K562 (cell line): Measurements from ENCODE around the gene MEIS1. TPM values are rescaled to one million over a fixed set of nuclear protein-coding genes. Genes with fewer than 3 reads are reported as not detected.
A peak's percentile ranks its signal among the peaks of the same experiment; 100 is the strongest.

Experiments used
- CCNT2 ChIP-seq: IDR thresholded peaks from 2 replicates; pipeline ENCODE4 v1.6.1; 2011; ENCODE audit warnings: borderline replicate concordance, low read depth, mild to moderate bottlenecking, moderate library complexity, mixed read lengths, low read length; ENCODE audit not compliant: insufficient read length; ENCODE audit errors: extremely low read depth
- CREM ChIP-seq: IDR thresholded peaks from 2 replicates; pipeline ENCODE4 v1.6.1; 2014; ENCODE audit warnings: antibody characterized with exemption, low read depth
- DMBX1 ChIP-seq: fragments of 250-450 bp; sonication (Bioruptor Pico); IDR thresholded peaks from 2 replicates; pipeline ENCODE4 v1.8.0; 2022; ENCODE audit warnings: inconsistent platforms, mild to moderate bottlenecking, moderate library complexity, borderline replicate concordance
- E2F8 ChIP-seq: fragments of 450-650 bp; IDR thresholded peaks from 2 replicates; pipeline ENCODE4 v1.7.1; 2018; ENCODE audit warnings: mild to moderate bottlenecking, low read depth; ENCODE audit not compliant: partially characterized antibody
- ELF2 ChIP-seq: fragments of 250-450 bp; sonication (Bioruptor Pico); IDR thresholded peaks from 2 replicates; pipeline ENCODE4 v1.5.0; 2021; ENCODE audit warnings: mild to moderate bottlenecking
- FUS ChIP-seq: fragments of 200-400 bp; formaldehyde crosslinking; optimal IDR thresholded peaks from 2 replicates; pipeline ENCODE3; 2017; ENCODE audit warnings: low read depth, low read length
- GABPA ChIP-seq: fragments of 200-800 bp; sonication (Bioruptor generic); conservative IDR thresholded peaks from 2 replicates; pipeline ENCODE4 v1.6.1; 2016; ENCODE audit warnings: low read depth, missing genetic modification characterization, missing compliant biosample characterization
- GMEB1 ChIP-seq: fragments of 250-450 bp; sonication (Bioruptor Pico); IDR thresholded peaks from 2 replicates; pipeline ENCODE4 v1.4.0; 2020; ENCODE audit warnings: mild to moderate bottlenecking
- HIVEP1 ChIP-seq: fragments of 250-450 bp; sonication (Bioruptor Pico); IDR thresholded peaks from 2 replicates; pipeline ENCODE4 v1.4.0; 2020; ENCODE audit warnings: mild to moderate bottlenecking
- KDM4B ChIP-seq, 2 experiments: fragments of 450-650 bp in 1 of 2; sonication (generic) in 1 of 2; IDR thresholded peaks; 2 replicates each; pipeline ENCODE4 v1.6.1; 2016 to 2017; ENCODE audit warnings: borderline replicate concordance in 2 of 2, antibody characterized with exemption in 1 of 2, low read depth in 1 of 2, mild to moderate bottlenecking in 1 of 2
- MEF2D ChIP-seq: conservative IDR thresholded peaks from 2 replicates; pipeline ENCODE4 v1.6.1; 2016; ENCODE audit warnings: low read depth, missing genetic modification characterization, missing compliant biosample characterization
- MITF ChIP-seq: IDR thresholded peaks from 2 replicates; pipeline ENCODE4 v1.6.1; 2014; ENCODE audit warnings: antibody characterized with exemption
- NONO ChIP-seq, 2 experiments: fragments of 200-400 bp in 1 of 2; fragments of 450-650 bp in 1 of 2; formaldehyde crosslinking in 1 of 2; IDR thresholded peaks; 2 replicates each; pipeline ENCODE4 v1.6.1; 2017; ENCODE audit warnings: low read depth in 2 of 2, mild to moderate bottlenecking in 2 of 2, moderate library complexity in 2 of 2, low read length in 1 of 2
- OTX1 ChIP-seq: fragments of 450-650 bp; formaldehyde crosslinking; IDR thresholded peaks from 2 replicates; pipeline ENCODE4 v1.4.0; 2022; ENCODE audit warnings: mild to moderate bottlenecking
- TRIM28 ChIP-seq: fragments of 450-650 bp; IDR thresholded peaks from 2 replicates; pipeline ENCODE4 v1.6.1; 2017
- ZNF217 ChIP-seq: sonication (generic); formaldehyde crosslinking; IDR thresholded peaks from 2 replicates; pipeline ENCODE4 v1.8.0; 2022; ENCODE audit warnings: mild to moderate bottlenecking, missing genetic modification reagents
- polyA plus RNA-seq, 8 experiments: library from polyadenylated mRNA; depleted of rRNA in 4 of 8; stranded (reverse) in 5 of 8; unstranded in 3 of 8; fragments of >200 nt; fragmentation: Nextera tagmentation in 2 of 8; fragmentation: Illumina TruSeq in 1 of 8; extraction: Ambion mirVana in 2 of 8; extraction: Trizol in 1 of 8; gene quantifications; 2 replicates each; pipeline versions ENCODE4 v1.2.1 to v1.2.3, GENCODE V29; 2011 to 2014; ENCODE audit warnings: inconsistent platforms in 1 of 8, missing spikeins in 1 of 8
- total RNA-seq, 7 experiments: library from RNA; depleted of rRNA in 6 of 7; stranded (reverse); fragments of >200 nt in 6 of 7; fragmentation: Illumina TruSeq in 2 of 7; extraction: Trizol in 2 of 7; gene quantifications; 2 replicates each; pipeline versions ENCODE4 v1.2.1 to v1.2.3, GENCODE V29; 2011 to 2021; ENCODE audit warnings: low replicate concordance in 1 of 7

Gene MEIS1
- total and polyA plus RNA-seq, 9 of the 15 experiments (the other 6 are each of a cell fraction or from before 2014, with no cell fraction given) = 2.3 to 9.0 (median 5.9) TPM

- TF ChIP-seq ZNF217 (no peak), E2F8 (peak; percentile 37), FUS (no peak), CCNT2 (no peak), MITF (no peak), GABPA (tag) (peak; percentile 61), OTX1 (CRISPR knock-in tag) (no peak), TRIM28 (no peak), ELF2 (peak; percentile 96), KDM4B (IDR thresholded peaks at IDR 0.05; ENCODE audit: borderline replicate concordance in 2 of 2, low read depth in 1 of 2) (peak in 1 of 2 experiments; percentile 82; a peak in 2 of 4 replicates), NONO (IDR thresholded peaks at IDR 0.05; ENCODE audit: low read depth in 2 of 2, low read length in 1 of 2) (peak in 1 of 2 experiments; percentile 96; a peak in 2 of 4 replicates), GMEB1 (CRISPR knock-in tag) (no peak), MEF2D (tag) (no peak), HIVEP1 (CRISPR knock-in tag) (no peak), DMBX1 (CRISPR knock-in tag) (no peak), CREM (peak; percentile 88)
Observed at GRCh38 chr2:66434679-66435548, at the start of gene MEIS1 (continued).
